HG02884 (cell line): ENCODE measurements around the gene LCE2A.

Experiments
- ATAC-seq: cut with Tn5 transposase; IDR thresholded peaks from one replicate; pipeline ENCODE4 v1.9.1; 2021; ENCODE audit warnings: mild to moderate bottlenecking, moderate library complexity; ENCODE audit not compliant: unreplicated experiment

Gene LCE2A

GRCh38 chr1:152741656-152742055 is 43.5 kb downstream of the LCE2A start:
- ATAC-seq, result no peak

GRCh38 chr1:152743371-152744145 is 45.4 kb downstream of the LCE2A start:
- ATAC-seq, result no peak

GRCh38 chr1:152745289-152745704 is 47.2 kb downstream of the LCE2A start:
- ATAC-seq, result no peak

- no peak for ATAC-seq
Measured at GRCh38 chr1:152745765-152746444, 47.8 kb downstream of the LCE2A start.

- no peak for ATAC-seq
Measured at GRCh38 chr1:152747831-152748230, 49.7 kb downstream of the LCE2A start.
